Measurements from ENCODE around the gene MEI1.

Gene MEI1

DNA sequence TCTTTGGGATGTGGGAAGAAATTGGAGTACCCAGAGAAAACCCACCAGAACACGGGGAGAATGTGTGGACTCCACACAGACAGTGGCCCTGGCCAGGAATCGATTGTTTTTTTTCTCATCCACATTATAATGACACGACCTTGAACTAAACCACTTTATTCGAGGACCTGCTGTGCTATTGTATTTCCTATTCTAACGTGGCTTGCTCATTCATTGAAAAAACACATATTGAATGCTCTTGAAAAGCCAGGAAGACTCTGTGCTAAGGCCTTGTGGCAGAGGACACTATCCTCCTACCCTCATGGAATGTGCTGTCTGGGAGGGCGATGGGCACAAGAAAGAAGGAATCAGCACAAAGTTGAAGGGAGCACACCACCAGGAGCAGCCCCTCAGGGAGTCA, 124.5 kb downstream of the MEI1 start:
- H3K4me3 ChIP-seq (ENCODE audit: low read depth, low read length) = no peak overlapping the region
- TF ChIP-seq, protein P1, sequence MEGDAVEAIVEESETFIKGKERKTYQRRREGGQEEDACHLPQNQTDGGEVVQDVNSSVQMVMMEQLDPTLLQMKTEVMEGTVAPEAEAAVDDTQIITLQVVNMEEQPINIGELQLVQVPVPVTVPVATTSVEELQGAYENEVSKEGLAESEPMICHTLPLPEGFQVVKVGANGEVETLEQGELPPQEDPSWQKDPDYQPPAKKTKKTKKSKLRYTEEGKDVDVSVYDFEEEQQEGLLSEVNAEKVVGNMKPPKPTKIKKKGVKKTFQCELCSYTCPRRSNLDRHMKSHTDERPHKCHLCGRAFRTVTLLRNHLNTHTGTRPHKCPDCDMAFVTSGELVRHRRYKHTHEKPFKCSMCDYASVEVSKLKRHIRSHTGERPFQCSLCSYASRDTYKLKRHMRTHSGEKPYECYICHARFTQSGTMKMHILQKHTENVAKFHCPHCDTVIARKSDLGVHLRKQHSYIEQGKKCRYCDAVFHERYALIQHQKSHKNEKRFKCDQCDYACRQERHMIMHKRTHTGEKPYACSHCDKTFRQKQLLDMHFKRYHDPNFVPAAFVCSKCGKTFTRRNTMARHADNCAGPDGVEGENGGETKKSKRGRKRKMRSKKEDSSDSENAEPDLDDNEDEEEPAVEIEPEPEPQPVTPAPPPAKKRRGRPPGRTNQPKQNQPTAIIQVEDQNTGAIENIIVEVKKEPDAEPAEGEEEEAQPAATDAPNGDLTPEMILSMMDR (IDR thresholded peaks at IDR 0.05; ENCODE audit: low read depth, low read length, missing control alignments) = no peak
- no peak for DNase-seq (ENCODE audit: low read depth)

DNA sequence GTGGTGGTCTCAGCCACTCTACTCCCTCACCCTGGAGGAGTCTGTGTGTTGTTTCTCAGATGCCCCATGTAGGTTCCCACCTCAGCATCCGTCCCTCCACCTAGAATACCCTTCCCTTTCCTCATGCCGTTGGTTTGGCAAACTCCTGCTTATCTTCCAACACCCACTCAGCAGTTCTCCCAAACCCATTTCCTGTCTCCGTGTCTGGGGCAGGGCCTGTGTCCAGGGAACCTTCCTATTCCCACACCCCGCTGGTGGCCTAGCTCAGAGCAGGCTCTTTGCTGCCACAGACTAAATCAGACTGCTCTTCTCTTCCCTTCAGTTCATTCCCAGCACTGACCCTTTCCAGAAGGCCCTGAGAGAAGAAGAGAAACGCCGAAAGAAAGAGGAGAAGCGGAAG, 126.1 kb downstream of the MEI1 start:
- TF ChIP-seq, protein P1 (IDR thresholded peaks at IDR 0.05; ENCODE audit: low read depth, low read length, missing control alignments) = no peak
- no peak overlapping the region for H3K4me3 ChIP-seq (ENCODE audit: low read depth, low read length)
- no peak for DNase-seq (ENCODE audit: low read depth)

DNA sequence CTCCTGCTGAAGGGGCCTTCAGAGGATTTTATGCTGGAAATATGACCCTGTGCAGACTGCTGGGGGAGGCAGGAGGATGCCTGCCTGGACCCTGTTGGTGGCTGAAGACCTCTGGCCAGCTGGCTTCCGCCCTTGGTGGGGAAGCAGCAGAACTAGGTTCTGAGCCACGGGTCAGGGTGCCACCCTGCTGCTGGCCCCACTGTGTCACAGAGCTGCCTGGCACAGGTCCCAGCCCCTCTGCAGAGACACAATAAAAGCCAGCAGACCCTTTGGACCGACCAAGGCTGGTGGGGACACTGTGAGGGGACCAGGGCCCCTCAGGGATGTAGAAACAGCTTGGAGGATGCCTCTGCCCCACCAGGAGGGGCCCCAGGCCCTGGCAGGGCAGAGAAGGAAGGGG, 126.7 kb downstream of the MEI1 start:
- TF ChIP-seq, protein P1 (IDR thresholded peaks at IDR 0.05; ENCODE audit: low read depth, low read length, missing control alignments) = no peak
- no peak for DNase-seq (ENCODE audit: low read depth)
- H3K4me3 ChIP-seq (ENCODE audit: low read depth, low read length) = no peak overlapping the region

DNA sequence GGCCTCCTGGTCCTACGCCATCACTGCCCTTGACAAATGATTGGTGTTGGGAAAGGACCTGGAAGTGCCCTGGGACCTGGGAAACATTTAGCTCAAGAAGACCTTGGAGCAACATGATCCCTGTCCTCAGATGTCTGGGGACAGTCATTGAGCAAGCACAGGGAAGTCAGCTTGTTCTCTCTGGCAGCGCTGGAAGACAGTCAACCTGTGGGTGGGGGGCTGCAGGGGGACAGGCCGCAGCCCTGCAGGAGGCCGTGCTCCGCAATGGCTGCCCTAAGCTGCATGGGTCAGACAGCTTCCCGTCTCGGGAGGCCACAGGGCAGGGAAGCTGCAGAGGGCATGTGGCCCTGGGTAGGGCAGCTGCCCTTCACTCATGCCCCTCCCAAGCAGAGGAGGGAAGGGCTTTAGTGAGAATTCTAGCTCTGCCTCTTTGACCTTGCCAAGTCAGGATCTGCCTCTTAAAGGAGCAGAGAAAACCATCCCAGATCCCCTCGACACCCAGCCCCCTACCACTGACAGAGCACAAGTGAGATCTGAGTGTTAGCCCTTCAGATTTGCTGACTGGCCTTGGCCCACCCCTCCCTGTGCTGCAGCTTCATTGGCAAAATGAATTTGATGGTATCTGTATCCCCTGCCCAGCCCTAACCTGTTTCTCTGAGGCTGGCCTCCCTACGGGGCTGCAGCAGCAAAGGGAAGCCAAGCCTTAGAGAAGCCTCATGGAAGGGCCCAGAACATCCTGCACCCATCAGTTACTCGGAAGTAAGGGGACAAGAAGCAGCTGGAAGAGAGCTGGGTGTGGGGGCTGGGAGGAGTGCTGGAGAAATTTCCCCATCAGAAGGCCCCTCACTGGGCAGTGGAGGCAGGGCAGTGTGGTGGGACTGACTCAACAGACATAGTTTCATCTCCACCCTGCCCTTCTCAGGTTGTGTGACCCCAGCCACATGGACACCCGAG, 127.4 kb downstream of the MEI1 start:
- TF ChIP-seq, protein P1 (IDR thresholded peaks at IDR 0.05; ENCODE audit: low read depth, low read length, missing control alignments) = no peak
- DNase-seq (ENCODE audit: low read depth) = no peak

DNA sequence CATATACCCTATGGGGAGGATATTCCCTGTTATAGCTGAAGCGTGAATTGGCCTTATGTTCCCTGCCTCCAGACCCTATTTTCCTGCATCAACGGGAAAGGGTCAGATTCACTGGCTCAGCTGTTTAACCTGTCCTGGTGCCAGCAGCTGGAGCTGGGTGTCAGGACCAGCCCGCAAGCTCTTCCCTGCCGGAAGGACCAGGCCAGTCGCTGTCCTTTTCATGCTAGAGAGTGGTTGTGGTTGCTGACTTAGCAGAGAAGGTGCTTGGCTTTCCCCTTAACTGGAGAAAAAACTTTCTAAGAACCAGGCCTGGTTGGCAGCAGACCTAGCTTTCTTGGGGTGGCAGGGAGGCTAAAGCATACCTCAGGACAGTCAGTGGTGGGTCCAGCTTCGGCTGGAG, 128.4 kb downstream of the MEI1 start:
- TF ChIP-seq, protein P1 (IDR thresholded peaks at IDR 0.05; ENCODE audit: low read depth, low read length, missing control alignments) = no peak
- H3K4me3 ChIP-seq (ENCODE audit: low read depth, low read length) = no peak overlapping the region
- no peak for DNase-seq (ENCODE audit: low read depth)

More for the DNA sequence above, 127.4 kb downstream of the MEI1 start:
- no peak overlapping the region for H3K4me3 ChIP-seq (ENCODE audit: low read depth, low read length)

DNA sequence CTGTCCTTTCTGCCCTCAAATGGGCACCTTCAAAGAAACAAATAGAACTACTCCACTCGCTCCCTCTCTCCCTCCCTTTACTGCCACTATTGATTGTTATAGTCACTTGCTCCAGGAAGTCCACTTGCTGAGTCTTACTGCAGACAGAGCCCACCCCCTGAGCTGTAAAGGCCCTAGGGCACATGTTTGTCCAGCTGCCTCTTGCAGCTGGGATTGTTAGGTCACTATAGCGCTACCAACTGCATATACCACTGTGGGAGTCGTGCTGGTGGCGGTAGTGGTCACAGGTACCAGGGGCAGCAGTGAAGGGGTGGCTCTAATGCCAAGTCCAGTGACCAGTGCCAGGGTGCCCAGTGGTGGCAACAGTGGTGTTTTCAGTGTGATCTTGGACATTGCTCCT, 129.2 kb downstream of the MEI1 start:
- TF ChIP-seq, protein P1 (IDR thresholded peaks at IDR 0.05; ENCODE audit: low read depth, low read length, missing control alignments) = no peak
- H3K4me3 ChIP-seq (ENCODE audit: low read depth, low read length) = no peak overlapping the region
- no peak for DNase-seq (ENCODE audit: low read depth)

DNA sequence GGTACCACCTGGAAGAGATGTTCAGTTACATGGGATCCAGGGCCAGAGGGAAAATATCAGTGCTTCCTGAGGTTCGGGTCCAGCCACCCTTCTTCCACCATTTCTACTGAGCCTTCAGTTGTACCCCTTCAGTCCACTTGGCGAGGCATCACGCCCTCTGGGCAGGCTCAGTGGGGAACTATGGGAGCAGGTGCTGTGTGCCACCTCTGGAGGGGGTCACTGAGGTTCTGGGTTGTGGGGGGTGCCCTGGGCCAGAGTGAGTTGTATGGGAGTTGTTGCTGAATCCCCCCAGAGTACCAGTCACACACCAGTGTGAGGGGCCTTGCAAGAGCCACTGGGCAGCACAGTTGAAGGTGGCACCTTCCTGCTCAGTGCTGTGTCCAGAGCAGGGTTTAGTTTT, 130.9 kb downstream of the MEI1 start:
- H3K4me3 ChIP-seq (ENCODE audit: low read depth, low read length) = no peak overlapping the region
- no peak for DNase-seq (ENCODE audit: low read depth)
- TF ChIP-seq, protein P1 (IDR thresholded peaks at IDR 0.05; ENCODE audit: low read depth, low read length, missing control alignments) = peak; percentile 12

Data from GM12864 (cell line).